ENCODE data around the gene CELF2.

The CELF2 gene

GRCh38 chr10:11002916-11003315, 14.8 kb upstream of the CELF2 start:
- H3K27ac ChIP-seq = no peak overlapping the region
- no peak for DNase-seq (ENCODE audit: low read depth, low spot score)

DNA sequence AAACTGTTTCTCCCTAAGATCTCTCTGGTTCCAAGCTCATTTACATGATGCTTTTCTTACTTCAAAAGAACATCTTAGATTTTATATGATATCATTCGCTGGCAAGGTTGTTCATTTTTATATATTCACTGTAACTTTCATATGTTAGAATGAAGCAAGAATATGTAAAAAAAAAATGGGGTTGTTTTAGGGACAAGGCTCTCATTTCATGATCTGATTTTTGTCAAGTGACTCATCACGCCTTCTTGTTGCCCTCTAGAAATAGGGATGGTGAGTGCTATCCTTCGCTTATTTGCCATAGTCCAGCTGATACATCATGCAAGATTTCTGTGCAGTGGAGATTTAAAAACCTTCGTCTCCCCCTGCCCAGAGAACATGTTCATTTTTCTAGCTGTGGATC, 14.0 kb upstream of the CELF2 start:
- DNase-seq (ENCODE audit: low read depth, low spot score) = no peak
- no peak overlapping the region for H3K27ac ChIP-seq

GRCh38 chr10:11004144-11005077, 13.3 kb upstream of the CELF2 start:
- H3K27ac ChIP-seq = no peak overlapping the region
- no peak for DNase-seq (ENCODE audit: low read depth, low spot score)

DNA sequence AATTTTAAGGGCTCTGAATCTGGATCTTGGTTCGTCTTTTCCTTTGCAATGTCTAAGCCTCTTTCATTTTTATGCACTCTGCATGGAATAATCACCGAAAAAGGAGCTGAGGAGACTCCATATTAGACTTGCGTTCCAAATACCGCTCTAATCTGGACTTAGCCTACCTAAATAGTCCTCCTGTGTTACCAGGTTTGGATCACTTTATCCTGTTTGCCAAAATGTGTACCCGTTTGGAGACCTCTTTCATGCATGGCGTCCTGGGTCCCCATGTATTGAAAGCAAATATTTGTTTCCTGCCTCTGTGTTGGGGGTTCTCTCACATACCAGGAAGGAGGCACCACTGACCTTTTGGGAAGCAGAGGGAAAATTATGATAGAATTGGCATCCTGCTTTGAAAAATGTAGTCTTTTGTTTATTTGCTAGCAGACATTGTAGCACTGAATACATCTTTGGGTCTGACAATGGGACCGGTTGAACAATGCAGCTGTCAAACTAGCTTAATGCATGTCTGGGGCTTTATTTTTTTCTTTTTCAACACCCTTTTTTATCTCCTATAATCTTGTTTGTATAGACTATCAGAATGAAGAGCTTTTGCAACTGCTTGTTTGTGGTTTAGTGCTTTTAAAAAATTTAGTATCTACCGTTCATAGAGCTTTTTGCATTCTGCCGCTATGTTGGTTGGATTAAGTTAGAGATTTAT, 11.8 kb upstream of the CELF2 start:
- H3K27ac ChIP-seq = no peak overlapping the region
- DNase-seq (ENCODE audit: low read depth, low spot score) = no peak

DNA sequence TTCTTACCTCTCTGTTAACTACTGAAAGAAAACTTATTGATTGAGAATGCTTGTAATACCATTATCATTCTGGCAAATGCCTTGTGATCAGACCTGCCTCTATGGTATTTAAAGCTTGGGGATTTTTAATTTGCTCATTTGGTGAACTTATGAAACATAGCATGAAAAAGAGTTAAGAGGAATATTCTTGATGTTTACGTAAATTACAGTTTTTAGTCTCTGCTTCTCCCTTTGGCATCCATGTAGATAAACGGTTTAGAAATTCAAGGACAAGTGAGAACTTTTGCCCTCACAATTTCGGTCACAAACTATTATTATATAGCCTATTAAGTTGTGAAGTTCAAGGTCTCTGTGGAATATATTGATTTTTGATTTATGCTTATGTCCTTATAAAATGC, 11.2 kb upstream of the CELF2 start:
- no peak overlapping the region for H3K27ac ChIP-seq
- no peak for DNase-seq (ENCODE audit: low read depth, low spot score)

DNA sequence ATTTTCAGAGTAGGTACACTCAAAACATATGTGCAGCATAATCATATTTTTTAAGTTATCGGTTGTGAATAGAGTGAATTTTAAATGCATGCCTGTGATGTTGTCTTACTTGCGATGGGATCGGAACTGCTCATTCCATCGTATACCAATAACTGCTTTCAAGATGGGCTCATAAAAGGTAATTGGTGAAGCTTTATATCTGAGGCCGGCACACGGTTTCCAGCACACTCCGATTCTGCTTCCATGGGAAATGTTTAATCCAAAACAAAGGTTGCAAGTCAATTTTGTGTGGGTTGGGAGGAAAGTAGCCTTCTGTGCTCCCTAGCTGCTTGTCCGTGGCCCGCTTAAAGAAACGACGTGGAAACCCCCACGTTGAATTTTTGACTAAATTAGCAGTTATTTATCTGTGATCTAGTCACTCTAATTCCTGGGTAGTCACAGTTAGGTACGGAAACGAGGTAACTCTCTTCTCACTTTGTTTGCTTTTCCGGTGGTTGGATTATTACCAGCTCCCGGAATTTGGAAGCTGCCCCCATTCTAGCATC, 10.1 kb upstream of the CELF2 start:
- H3K27ac ChIP-seq = no peak overlapping the region

GRCh38 chr10:11009471-11010308, 8.0 kb upstream of the CELF2 start:
- no peak for DNase-seq (ENCODE audit: low read depth, low spot score)
- no peak overlapping the region for H3K27ac ChIP-seq

More for the DNA sequence above, 10.1 kb upstream of the CELF2 start:
- no peak for DNase-seq (ENCODE audit: low read depth, low spot score)

DNA sequence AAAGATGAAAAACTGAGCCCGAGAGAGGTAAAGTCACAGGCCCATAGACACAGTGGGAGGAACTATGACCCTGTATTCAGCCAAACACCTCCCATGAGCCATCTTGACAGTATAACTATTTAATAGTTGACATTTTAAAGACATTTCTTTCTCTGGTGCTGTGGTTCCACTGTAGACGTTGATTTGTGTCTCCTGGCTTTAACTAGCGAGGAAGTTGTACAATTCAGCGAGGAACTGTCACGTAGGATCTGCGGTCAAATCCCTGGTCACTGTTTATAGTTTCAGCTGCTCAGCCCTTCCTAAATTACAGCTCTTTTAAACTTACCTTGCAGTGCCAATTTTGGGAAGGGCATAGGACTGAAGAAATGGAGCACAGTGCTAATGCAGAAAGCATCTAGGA, 7.1 kb upstream of the CELF2 start:
- H3K27ac ChIP-seq = no peak overlapping the region
- no peak for DNase-seq (ENCODE audit: low read depth, low spot score)

DNA sequence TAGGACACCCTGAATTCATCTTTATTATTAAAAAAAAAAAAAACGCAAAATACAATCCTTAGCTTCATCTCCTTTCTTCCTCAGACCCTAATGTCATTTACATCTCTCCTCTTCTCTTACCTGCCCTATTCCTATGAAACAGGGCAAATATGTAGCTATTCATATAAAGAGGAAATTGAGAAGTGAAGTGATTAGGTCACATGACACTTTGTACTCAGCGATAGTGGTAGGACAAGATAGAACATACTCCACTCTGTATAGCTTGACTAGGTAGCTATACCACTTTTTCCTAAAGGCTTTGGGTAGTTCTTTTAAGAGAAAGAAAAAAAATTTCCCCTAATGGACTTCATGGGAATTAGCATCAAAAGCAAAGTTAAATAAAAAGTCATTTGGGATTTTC, 6.2 kb upstream of the CELF2 start:
- H3K27ac ChIP-seq = no peak overlapping the region
- DNase-seq (ENCODE audit: low read depth, low spot score) = no peak

DNA sequence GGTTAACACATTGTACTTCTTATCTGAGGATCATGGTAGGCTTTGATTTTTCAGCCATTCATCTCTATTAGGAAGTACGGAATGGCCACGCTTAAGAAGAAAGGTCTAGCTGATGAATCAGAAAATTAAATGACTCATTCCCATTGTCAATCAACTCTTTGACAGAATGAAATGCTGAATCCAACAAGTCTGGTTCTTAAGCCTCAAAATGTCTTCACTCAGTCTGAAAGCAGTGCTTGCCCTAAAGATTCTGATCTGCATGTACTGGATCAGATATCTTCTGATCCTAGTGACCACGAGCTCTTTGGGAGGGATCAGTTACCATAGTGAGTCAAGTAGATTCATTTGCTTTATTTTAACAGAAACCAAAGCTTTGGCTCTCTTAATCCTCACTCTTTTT, 5.7 kb upstream of the CELF2 start:
- no peak overlapping the region for H3K27ac ChIP-seq
- no peak for DNase-seq (ENCODE audit: low read depth, low spot score)

DNA sequence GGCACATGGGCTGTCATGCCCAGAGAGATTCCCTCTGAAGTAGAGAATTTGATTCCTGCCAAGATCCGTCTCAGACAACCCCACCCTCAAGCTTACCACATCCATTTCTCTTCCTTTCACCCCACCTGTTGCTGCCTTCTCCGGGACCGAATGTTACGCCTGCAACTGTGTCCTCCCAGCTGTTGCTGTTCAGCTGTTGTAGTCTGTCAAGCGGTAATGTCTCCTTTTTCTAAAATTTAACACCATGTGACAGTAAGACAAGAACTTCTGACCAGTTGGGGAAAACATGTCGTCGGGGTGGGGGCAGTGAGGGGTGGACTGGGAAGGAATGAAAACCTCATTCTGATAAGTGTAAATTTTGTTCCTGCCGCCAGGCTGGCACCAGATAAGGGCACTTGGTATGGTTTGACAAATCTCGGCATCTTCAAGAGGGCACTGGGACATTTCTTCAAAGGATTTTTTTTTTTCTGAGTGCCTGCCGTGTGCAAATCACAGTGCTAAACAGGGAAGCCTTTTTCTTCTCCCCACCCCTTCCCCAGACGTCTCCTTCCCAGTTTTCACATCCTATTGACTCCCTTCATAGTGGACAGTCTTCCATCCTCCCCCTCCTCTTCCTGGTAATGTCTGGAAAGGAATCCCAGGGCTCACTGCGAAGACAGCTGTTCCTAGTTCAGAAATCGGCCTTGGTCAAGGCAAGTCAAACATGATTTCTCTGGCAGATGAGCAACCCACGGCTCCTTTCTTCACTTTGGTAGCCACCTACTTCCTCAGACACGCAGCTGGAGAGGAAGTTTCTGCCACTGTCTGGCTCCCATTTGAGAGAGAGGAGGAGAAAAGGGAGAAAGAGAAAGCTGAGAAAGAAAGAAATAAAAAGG, 5.0 kb upstream of the CELF2 start:
- no peak for DNase-seq (ENCODE audit: low read depth, low spot score)

DNA sequence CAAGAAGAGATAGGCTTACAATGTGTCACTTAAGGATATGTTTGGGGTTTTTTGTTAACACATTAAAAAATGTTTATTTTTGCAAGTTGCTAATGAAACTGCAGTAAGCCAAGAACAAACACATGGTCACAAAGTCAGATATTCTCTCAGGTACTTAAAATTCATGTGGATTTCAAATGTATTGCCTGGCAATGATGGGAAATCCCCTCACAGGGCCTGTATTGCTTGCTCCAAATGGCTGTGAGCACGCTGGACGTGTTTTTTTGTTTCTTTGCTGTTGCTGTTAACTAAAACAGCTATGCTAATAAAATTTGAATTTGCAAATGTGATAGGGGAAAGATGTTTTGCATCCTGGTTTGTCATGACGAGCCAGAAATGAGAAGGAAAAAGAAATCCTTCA, 3.8 kb upstream of the CELF2 start:
- DNase-seq (ENCODE audit: low read depth, low spot score) = no peak
- H3K27ac ChIP-seq = no peak overlapping the region

More for the DNA sequence above, 5.0 kb upstream of the CELF2 start:
- H3K27ac ChIP-seq = no peak overlapping the region

GRCh38 chr10:11014671-11015445, 2.8 kb upstream of the CELF2 start:
- H3K27ac ChIP-seq = no peak overlapping the region
- no peak for DNase-seq (ENCODE audit: low read depth, low spot score)

- no peak for DNase-seq (ENCODE audit: low read depth, low spot score)
- H3K27ac ChIP-seq = no peak overlapping the region
Measured at GRCh38 chr10:11015446-11015934, 2.2 kb upstream of the CELF2 start.

GRCh38 chr10:11017000-11017569, 587 bp upstream of the CELF2 start:
- no peak for DNase-seq (ENCODE audit: low read depth, low spot score)
- peak overlapping the region; percentile 17 for H3K27ac ChIP-seq

DNA sequence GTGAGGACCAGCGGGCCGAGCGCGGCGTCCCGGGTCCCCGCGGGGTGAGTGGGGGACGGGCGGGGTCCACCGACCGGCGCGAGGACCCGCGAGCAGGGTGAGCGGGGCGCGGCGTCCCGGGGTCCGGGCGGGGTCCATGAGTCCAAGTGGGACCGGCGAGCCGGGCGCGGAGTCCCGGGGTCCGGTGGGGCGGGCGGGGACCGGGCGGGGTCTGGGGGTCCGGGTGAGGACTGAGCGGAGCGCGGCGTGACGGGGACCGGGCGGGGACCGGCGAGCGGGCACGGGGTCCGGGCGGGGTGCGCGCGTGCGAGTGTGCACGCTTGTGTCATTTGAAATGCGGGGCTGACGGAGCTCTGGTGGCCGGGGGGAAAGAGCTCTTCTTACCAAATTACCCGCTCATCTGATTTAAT, 765 bp downstream of the CELF2 start:
- no peak overlapping the region for H3K27ac ChIP-seq
- no peak for DNase-seq (ENCODE audit: low read depth, low spot score)

DNA sequence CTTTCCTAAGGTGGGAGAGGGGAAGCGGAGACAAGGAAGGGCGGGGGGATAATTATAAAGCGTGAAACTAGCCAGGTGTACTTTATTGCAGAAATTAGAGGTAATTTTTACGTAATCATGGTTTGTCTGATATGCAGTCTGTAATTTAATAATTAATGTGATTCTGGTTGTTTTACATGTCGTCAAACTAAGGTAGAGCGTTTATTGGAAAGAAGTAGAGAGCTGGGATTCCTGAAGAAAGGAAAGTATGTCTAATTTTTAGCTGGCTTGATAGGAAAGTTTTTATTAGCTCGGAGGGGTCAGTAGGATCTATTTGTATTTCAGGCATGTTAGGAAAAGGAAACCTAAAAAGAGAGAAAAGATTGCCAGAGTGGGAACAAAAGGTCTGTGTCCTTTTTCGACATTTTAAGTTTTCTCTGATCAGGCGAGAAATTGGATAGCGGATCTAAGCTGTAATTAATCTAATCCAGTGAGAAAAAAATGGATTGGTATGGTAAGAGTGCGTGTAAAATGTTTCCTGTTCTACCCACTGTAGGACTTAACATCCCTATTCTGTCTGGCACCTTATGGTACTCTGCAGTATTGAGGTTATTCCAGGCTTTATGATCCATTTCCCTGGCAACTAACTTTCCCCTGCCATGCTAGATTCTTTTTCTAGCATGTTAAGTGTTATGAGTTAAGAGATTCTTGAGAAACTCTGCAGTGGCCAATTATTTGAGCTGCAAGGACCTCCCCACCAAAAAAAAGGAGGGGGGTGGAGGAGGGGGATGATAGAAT, 1.4 kb downstream of the CELF2 start:
- DNase-seq (ENCODE audit: low read depth, low spot score) = no peak
- no peak overlapping the region for H3K27ac ChIP-seq
